Esophagus muscularis mucosa (tissue), 3 donors: ENCODE data around the gene SPSB1.

Source experiments
- POLR2AphosphoS5 ChIP-seq, 2 donors: sonication (generic); formaldehyde crosslinking; IDR thresholded peaks; one replicate each; pipeline ENCODE4 v1.6.1; 2017; ENCODE audit warnings: antibody characterized with exemption in 2 of 2
- TF ChIP-seq, protein P1 (sequence below), 3 experiments: fragments of 200-600 bp in 2 of 3; fragments of 450-650 bp in 1 of 3; sonication (generic) in 2 of 3; IDR thresholded peaks; one replicate each; pipeline ENCODE4 v1.5.1; 2017 to 2019; ENCODE audit warnings: antibody characterized with exemption in 3 of 3, mild to moderate bottlenecking in 2 of 3, moderate library complexity in 1 of 3

DNA sequence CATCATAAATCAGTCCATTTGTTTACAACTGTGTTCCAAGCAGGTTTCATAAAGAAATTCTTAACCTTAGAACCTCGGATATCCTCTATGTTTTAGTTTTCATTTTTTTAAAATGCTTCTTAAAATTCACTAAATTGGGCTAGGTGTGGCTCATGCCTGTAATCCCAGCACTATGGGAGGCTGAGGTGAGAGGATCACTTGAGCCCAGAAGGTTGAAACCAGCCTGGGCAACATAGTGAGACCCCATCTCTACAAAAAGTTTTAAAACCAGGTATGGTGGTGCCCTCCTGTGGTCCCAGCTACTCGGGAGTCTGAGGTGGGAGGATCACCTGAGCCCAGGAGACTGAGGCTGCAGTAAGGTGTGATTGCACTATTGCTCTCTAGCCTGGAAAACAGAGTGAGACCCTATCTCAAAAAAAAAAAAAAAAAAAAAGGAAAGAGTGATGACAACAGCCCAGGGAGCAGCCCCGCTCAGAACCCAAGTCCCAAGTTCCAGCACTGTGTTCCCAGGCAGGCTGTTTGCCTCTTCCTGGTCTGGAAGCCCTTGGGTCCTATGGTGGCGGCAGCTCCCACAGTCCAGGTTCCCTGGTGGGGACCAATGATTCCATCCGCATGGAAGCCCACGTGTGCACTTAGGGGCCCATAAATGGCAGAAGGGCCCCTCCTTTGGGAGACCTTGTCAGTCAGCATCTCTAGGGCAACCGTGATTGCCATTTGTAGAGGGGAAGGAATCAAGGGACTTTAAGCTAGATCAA is 24.7 kb upstream of the SPSB1 start:
- TF ChIP-seq, protein P1, sequence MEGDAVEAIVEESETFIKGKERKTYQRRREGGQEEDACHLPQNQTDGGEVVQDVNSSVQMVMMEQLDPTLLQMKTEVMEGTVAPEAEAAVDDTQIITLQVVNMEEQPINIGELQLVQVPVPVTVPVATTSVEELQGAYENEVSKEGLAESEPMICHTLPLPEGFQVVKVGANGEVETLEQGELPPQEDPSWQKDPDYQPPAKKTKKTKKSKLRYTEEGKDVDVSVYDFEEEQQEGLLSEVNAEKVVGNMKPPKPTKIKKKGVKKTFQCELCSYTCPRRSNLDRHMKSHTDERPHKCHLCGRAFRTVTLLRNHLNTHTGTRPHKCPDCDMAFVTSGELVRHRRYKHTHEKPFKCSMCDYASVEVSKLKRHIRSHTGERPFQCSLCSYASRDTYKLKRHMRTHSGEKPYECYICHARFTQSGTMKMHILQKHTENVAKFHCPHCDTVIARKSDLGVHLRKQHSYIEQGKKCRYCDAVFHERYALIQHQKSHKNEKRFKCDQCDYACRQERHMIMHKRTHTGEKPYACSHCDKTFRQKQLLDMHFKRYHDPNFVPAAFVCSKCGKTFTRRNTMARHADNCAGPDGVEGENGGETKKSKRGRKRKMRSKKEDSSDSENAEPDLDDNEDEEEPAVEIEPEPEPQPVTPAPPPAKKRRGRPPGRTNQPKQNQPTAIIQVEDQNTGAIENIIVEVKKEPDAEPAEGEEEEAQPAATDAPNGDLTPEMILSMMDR (IDR thresholded peaks at IDR 0.05) = no peak
- no peak for TF ChIP-seq POLR2AphosphoS5 (IDR thresholded peaks at IDR 0.05)
